ENCODE data around the gene TENT5A.

DNA sequence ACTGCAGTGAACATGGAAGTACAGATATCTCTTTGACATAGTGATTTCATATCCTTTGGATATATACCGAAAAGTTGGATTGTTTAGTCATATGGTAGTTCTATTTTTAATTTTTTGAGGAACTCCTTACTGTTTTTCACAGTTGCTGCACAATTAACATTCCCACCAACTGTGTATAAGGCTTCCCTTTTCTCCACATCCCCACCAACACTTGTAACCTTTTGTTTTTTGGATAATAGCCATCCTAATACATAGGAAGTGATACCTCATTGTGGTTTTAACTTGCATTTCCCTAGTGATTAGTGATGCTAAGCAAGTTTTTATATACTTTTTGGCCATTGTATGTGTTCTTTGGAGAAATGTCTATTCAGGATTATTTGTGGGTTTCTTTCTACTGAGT is 45.1 kb upstream of the TENT5A start:
- TF ChIP-seq POLR2AphosphoS5 (IDR thresholded peaks at IDR 0.05; ENCODE audit: borderline replicate concordance, low read depth, low read length): no peak
- TF ChIP-seq EZH2 (IDR thresholded peaks at IDR 0.05): no peak

All from SK-N-MC (cell line).